MM.1S (cell line): ENCODE data around the gene RWDD4.

Experiments
- EZH2 ChIP-seq: fragments of 300-600 bp; sonication (generic); optimal IDR thresholded peaks from 2 replicates; pipeline ENCODE3; 2017; ENCODE audit warnings: low read depth, mild to moderate bottlenecking, antibody characterized with exemption, low read length, mixed read lengths
- EZH2phosphoT487 ChIP-seq: fragments of 300-600 bp; sonication (generic); IDR thresholded peaks from 2 replicates; pipeline ENCODE4 v1.6.1; 2018; ENCODE audit warnings: antibody characterized with exemption, low read length
- TF ChIP-seq, protein P1 (sequence below): fragments of 300-600 bp; sonication (generic); IDR thresholded peaks from 2 replicates; pipeline ENCODE4 v1.5.1; 2016; ENCODE audit warnings: antibody characterized with exemption, low read length, mixed read lengths

DNA sequence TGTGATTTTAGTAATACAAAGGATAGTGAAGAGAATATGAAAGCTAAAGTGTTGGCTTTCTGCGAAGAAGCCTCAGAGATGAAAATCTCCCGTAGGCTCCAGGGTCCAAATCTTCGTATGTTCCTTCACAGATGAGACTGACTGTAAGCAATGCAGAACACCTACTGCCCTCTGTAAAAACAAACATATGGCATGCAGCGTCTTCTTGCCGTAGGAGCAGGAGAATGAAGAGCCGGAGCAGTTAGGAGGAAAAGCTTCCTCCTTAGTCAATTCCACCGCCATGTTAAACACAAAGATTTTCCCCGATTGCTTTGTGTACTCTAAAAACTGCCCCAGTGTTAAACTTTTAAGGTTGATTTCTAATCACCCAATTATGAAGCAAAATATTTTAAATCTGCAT, 22.5 kb downstream of the RWDD4 start:
- TF ChIP-seq, protein P1, sequence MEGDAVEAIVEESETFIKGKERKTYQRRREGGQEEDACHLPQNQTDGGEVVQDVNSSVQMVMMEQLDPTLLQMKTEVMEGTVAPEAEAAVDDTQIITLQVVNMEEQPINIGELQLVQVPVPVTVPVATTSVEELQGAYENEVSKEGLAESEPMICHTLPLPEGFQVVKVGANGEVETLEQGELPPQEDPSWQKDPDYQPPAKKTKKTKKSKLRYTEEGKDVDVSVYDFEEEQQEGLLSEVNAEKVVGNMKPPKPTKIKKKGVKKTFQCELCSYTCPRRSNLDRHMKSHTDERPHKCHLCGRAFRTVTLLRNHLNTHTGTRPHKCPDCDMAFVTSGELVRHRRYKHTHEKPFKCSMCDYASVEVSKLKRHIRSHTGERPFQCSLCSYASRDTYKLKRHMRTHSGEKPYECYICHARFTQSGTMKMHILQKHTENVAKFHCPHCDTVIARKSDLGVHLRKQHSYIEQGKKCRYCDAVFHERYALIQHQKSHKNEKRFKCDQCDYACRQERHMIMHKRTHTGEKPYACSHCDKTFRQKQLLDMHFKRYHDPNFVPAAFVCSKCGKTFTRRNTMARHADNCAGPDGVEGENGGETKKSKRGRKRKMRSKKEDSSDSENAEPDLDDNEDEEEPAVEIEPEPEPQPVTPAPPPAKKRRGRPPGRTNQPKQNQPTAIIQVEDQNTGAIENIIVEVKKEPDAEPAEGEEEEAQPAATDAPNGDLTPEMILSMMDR = no peak
- no peak for TF ChIP-seq EZH2
- no peak for TF ChIP-seq EZH2phosphoT487
